Measurements from ENCODE around the gene NCDN. TPM values are rescaled to one million over a fixed set of nuclear protein-coding genes. Genes with fewer than 3 reads are reported as not detected.

The NCDN gene
- total and polyA plus RNA-seq, 2 of the 8 experiments (the other 6 are each of a cell fraction or from before 2014, with no cell fraction given), result 26.2 to 35.4 TPM

GRCh38 chr1:35560256-35561225, 2.9 kb downstream of the NCDN start:
- Histone ChIP-seq H3K4me3 (ENCODE audit: extremely low read depth in 1 of 4, insufficient read depth in 2 of 4, low read depth in 3 of 4, low read length in 4 of 4) (no peak overlapping the region), H2BK15ac (ENCODE audit: low read length) (no peak overlapping the region), H3K56ac (replicated peaks; ENCODE audit: insufficient read length, low read depth, low read length) (no peak overlapping the region), H2AK5ac (ENCODE audit: low read depth, low read length) (no peak overlapping the region), H3K4ac (replicated peaks; ENCODE audit: insufficient read length, low read depth, low read length) (no peak overlapping the region), H2AFZ (ENCODE audit: low read length) (no peak overlapping the region), H4K20me1 (replicated peaks in 1 of 2; ENCODE audit: control insufficient read depth in 1 of 2, insufficient read depth in 2 of 2, low read length in 2 of 2) (peaks cover 0 to 21% of the 10 kb centered on the region in 2 experiments), H3K4me1 (replicated peaks in 1 of 4; ENCODE audit: control insufficient read depth in 3 of 4, insufficient read depth in 4 of 4, low read length in 3 of 4) (peaks cover 1 to 15% (median 6%) of the 10 kb centered on the region in 4 experiments; a peak in 6 of 7 replicates), H3K79me1 (ENCODE audit: low read depth, low read length) (peaks cover 3% of the 10 kb centered on the region), H2BK5ac (ENCODE audit: low read depth, low read length) (no peak overlapping the region), H3K4me2 (ENCODE audit: insufficient read depth in 1 of 2, low read depth in 2 of 2, low read length in 2 of 2) (no peak overlapping the region), H4K5ac (ENCODE audit: insufficient read length, low read depth, low read length) (no peak overlapping the region), H3K27me3 (replicated peaks in 1 of 4; ENCODE audit: control insufficient read depth in 3 of 4, extremely low read depth in 1 of 4, insufficient read depth in 3 of 4, low read length in 3 of 4) (no peaks in the 10 kb centered on the region), H3K27ac (ENCODE audit: low read depth, low read length) (no peak overlapping the region), H2BK120ac (replicated peaks; ENCODE audit: low read depth, low read length) (no peak overlapping the region), H4K91ac (replicated peaks; ENCODE audit: insufficient read length, low read length) (no peak overlapping the region), H3K9ac (replicated peaks in 1 of 4; ENCODE audit: extremely low read depth in 1 of 4, low read depth in 3 of 4, low read length in 3 of 4) (no peak overlapping the region), H3K23ac (ENCODE audit: insufficient read length) (no peak overlapping the region), H3K79me2 (ENCODE audit: control insufficient read depth in 1 of 2, insufficient read depth in 2 of 2, low read length in 2 of 2) (peaks cover 4 to 19% of the 10 kb centered on the region in 2 experiments; a peak in 3 of 4 replicates), H3K36me3 (ENCODE audit: control insufficient read depth in 2 of 4, insufficient read depth in 4 of 4, low read length in 3 of 4) (peaks cover 11 to 25% (median 19%) of the 10 kb centered on the region in 4 experiments; a peak in 6 of 8 replicates), H3K9me3 (ENCODE audit: insufficient read depth in 2 of 2, low read depth in 1 of 2, low read length in 1 of 2) (no peaks in the 10 kb centered on the region), H3K18ac (ENCODE audit: extremely low read depth, low read length) (no peak overlapping the region), H3K23me2 (ENCODE audit: low read depth, low read length) (peaks cover 7% of the 10 kb centered on the region; the same call in 1 of the 2 replicates), H2BK20ac (ENCODE audit: low read length) (no peak overlapping the region), H3K14ac (ENCODE audit: insufficient read length) (no peak overlapping the region), H4K8ac (ENCODE audit: extremely low read depth, insufficient read depth, low read length) (no peak overlapping the region), H2BK12ac (ENCODE audit: low read depth, low read length) (no peak overlapping the region)
- POLR2A ChIA-PET (ENCODE audit: partially characterized antibody), result interaction anchor here (1.0 to 1.6 kb wide), 3 partner anchors 11 to 14 kb away, joined by 3 to 4 read pairs (median 3); no protein-coding TSS in a partner anchor
- TF ChIP-seq BRCA1 (IDR thresholded peaks at IDR 0.05; ENCODE audit: low read depth, low read length), result no peak
- TF ChIP-seq, protein P1, sequence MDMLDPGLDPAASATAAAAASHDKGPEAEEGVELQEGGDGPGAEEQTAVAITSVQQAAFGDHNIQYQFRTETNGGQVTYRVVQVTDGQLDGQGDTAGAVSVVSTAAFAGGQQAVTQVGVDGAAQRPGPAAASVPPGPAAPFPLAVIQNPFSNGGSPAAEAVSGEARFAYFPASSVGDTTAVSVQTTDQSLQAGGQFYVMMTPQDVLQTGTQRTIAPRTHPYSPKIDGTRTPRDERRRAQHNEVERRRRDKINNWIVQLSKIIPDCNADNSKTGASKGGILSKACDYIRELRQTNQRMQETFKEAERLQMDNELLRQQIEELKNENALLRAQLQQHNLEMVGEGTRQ (IDR thresholded peaks at IDR 0.05; ENCODE audit: low read length), result no peak
- no peak for TF ChIP-seq CTCF (IDR thresholded peaks at IDR 0.05; ENCODE audit: control extremely low read depth in 1 of 3, insufficient read depth in 1 of 3, low read depth in 1 of 3, low read length in 3 of 3)
- no peak for TF ChIP-seq SIRT6 (IDR thresholded peaks at IDR 0.05; ENCODE audit: low read length)
- CTCF ChIA-PET (ENCODE audit: partially characterized antibody), result interaction anchor here (1.1 to 7.6 kb wide), 5 partner anchors 8 to 210 kb away, joined by 3 to 72 read pairs (median 5); partner anchors contain the start of gene CLSPN
- whole genome bisulfite sequencing, 2 experiments (ENCODE audit: extremely low coverage in 1 of 2, insufficient coverage in 1 of 2, insufficient read length in 1 of 2, insufficient replicate concordance in 2 of 2, low coverage in 1 of 2, low lambda C conversion rate in 2 of 2, missing lambda C conversion rate in 1 of 2), result 92% methylated on average over 44 of the region's 44 CpGs; no CpG with 5 or more reads in 1 of the 2 experiments
- no peak for DNase-seq (ENCODE audit: low read depth in 1 of 2, low spot score in 2 of 2)
- FAIRE-seq, result no peak

All from H1 (cell line).